Endothelial cell of umbilical vein (primary cell): ENCODE measurements around the gene FAM240B. TPM values are rescaled to one million over a fixed set of nuclear protein-coding genes. Genes with fewer than 3 reads are reported as not detected.
A peak's percentile ranks its signal among the peaks of the same experiment; 100 is the strongest.

Experiments used
- BruUV-seq: library from RNA; stranded (reverse); fragments of 400-500 nt; replicated peaks from 2 replicates; lab custom pipeline; 2021; lab: Mats Ljungman, UMichigan
- CTCF ChIA-PET: fragments of 300-600, 350-600 bp; sonication (Branson Sonifier 250); formaldehyde crosslinking; loops from one replicate; lab custom pipeline; 2021; ENCODE audit warnings: antibody characterized with exemption, inconsistent platforms; lab: Charles Lee
- POLR2A ChIA-PET: fragments of 300-600, 350-600 bp; sonication (Branson Sonifier 250); formaldehyde crosslinking; loops from one replicate; lab custom pipeline; 2021; ENCODE audit warnings: antibody characterized with exemption, inconsistent platforms; lab: Charles Lee
- DNase-seq: peaks from one replicate; pipeline ENCODE4 v3.0.0-alpha.2; 2011; ENCODE audit warnings: low read depth, low spot score
- FAIRE-seq: peaks from 2 replicates; lab custom pipeline; 2011; peaks lifted over from hg19 to GRCh38; lab: Jason Lieb, UNC
- H2AFZ ChIP-seq: 2 replicates; pipeline ENCODE4 v1.6.0; 2012; ENCODE audit warnings: low read depth, low read length, control low read depth, inconsistent platforms
- H3K27ac ChIP-seq: 2 replicates; pipeline ENCODE4 v1.5.1; 2011; ENCODE audit warnings: low read depth, mild to moderate bottlenecking, control low read depth, low read length, moderate library complexity; ENCODE audit not compliant: insufficient read depth
- H3K27me3 ChIP-seq, 2 experiments: 2 replicates each; pipeline versions ENCODE4 v1.6.0 to v1.6.1; 2011; ENCODE audit warnings: low read length in 2 of 2, mixed read lengths in 1 of 2; ENCODE audit not compliant: control insufficient read depth in 2 of 2, insufficient read depth in 2 of 2
- H3K36me3 ChIP-seq, 2 experiments: 2 replicates in 1 of 2; 3 replicates in 1 of 2; pipeline ENCODE4 v1.5.1; 2011; ENCODE audit warnings: low read length in 2 of 2, mild to moderate bottlenecking in 1 of 2, moderate library complexity in 1 of 2; ENCODE audit not compliant: control insufficient read depth in 2 of 2, insufficient read depth in 2 of 2; ENCODE audit errors: extremely low read depth in 1 of 2
- H3K4me1 ChIP-seq: 3 replicates; pipeline ENCODE4 v1.5.1; 2011; ENCODE audit warnings: mild to moderate bottlenecking, low read length; ENCODE audit not compliant: control insufficient read depth, insufficient read depth; ENCODE audit errors: extremely low read depth
- H3K4me2 ChIP-seq: 2 replicates; pipeline ENCODE4 v1.6.1; 2011; ENCODE audit warnings: low read length, control low read depth, mixed read lengths; ENCODE audit not compliant: insufficient read depth
- H3K4me3 ChIP-seq, 3 experiments: fragments of 200-600 bp in 1 of 3; sonication (generic), shearing (Covaris generic) in 1 of 3; replicated peaks in 1 of 3; 2 replicates each; pipeline ENCODE4 v1.5.1; 2011 to 2016; ENCODE audit warnings: control low read depth in 3 of 3, low read length in 3 of 3, mild to moderate bottlenecking in 2 of 3, inconsistent platforms in 1 of 3, low read depth in 1 of 3, moderate library complexity in 1 of 3; ENCODE audit not compliant: insufficient read depth in 1 of 3
- H3K79me2 ChIP-seq: 2 replicates; pipeline ENCODE4 v1.6.0; 2012; ENCODE audit warnings: low read length, inconsistent platforms; ENCODE audit not compliant: control insufficient read depth, insufficient read depth
- H3K9ac ChIP-seq: replicated peaks from 2 replicates; pipeline ENCODE3; 2011; ENCODE audit warnings: low read length, control low read depth; ENCODE audit not compliant: insufficient read depth; ENCODE audit errors: extremely low read depth
- H3K9me1 ChIP-seq: replicated peaks from 3 replicates; pipeline ENCODE4 v1.6.0; 2011; ENCODE audit warnings: mild to moderate bottlenecking, low read length; ENCODE audit not compliant: control insufficient read depth, insufficient read depth; ENCODE audit errors: extremely low read depth
- H3K9me3 ChIP-seq: replicated peaks from 2 replicates; pipeline ENCODE4 v1.5.1; 2012; ENCODE audit warnings: low read length, inconsistent platforms; ENCODE audit not compliant: control insufficient read depth, insufficient read depth
- H4K20me1 ChIP-seq: replicated peaks from 2 replicates; pipeline ENCODE3; 2011; ENCODE audit warnings: mild to moderate bottlenecking, low read length; ENCODE audit not compliant: control insufficient read depth, insufficient read depth; ENCODE audit errors: extremely low read depth
- EZH2 ChIP-seq: IDR thresholded peaks from 2 replicates; pipeline ENCODE4 v1.6.1; 2012; ENCODE audit warnings: borderline replicate concordance, low read depth, mild to moderate bottlenecking, moderate library complexity, low read length, inconsistent platforms; ENCODE audit not compliant: severe bottlenecking
- FOS ChIP-seq: IDR thresholded peaks from 2 replicates; pipeline ENCODE4 v1.6.1; 2011; ENCODE audit warnings: mild to moderate bottlenecking, low read length, moderate library complexity, borderline replicate concordance; ENCODE audit not compliant: insufficient read depth
- GATA2 ChIP-seq: IDR thresholded peaks from 2 replicates; pipeline ENCODE4 v1.7.0; 2011; ENCODE audit warnings: low read depth, mild to moderate bottlenecking, moderate library complexity, mixed read lengths, low read length; ENCODE audit not compliant: insufficient read length, insufficient read depth
- JUN ChIP-seq: IDR thresholded peaks from 2 replicates; pipeline ENCODE4 v1.6.1; 2011; ENCODE audit warnings: borderline replicate concordance, low read depth; ENCODE audit not compliant: insufficient read length, insufficient read depth
- MYC ChIP-seq: IDR thresholded peaks from one replicate; pipeline ENCODE4 v1.6.1; 2011; ENCODE audit warnings: mild to moderate bottlenecking, low read depth, low read length
- POLR2A ChIP-seq: IDR thresholded peaks from 2 replicates; pipeline ENCODE4 v1.6.1; 2012; ENCODE audit warnings: low read depth, mild to moderate bottlenecking, control low read depth, low read length
- POLR2AphosphoS5 ChIP-seq: IDR thresholded peaks from 2 replicates; pipeline ENCODE4 v1.6.1; 2012; ENCODE audit warnings: low read depth, mild to moderate bottlenecking, control low read depth, low read length, moderate library complexity; ENCODE audit not compliant: insufficient read depth
- dilution Hi-C: fragments of 300-500 bp; cut with MboI; formaldehyde crosslinking; loops from one replicate; pipeline ENCODE4 v1.15.0; 2019; ENCODE audit warnings: low sequenced_read_pairs; ENCODE audit not compliant: extremely low pct_ligation_motif_present
- intact Hi-C: fragments of 100-400 bp; cut with micrococcal nuclease; formaldehyde crosslinking; loops from one replicate; pipeline ENCODE4 v1.10.0; 2022
- polyA plus RNA-seq, 4 experiments: library from polyadenylated mRNA; depleted of rRNA in 3 of 4; stranded (reverse) in 3 of 4; unstranded in 1 of 4; fragments of >200 nt; gene quantifications; 2 replicates each; pipeline versions ENCODE4 v1.2.1 to v1.2.3, GENCODE V29; 2011 to 2012; ENCODE audit warnings: missing spikeins in 1 of 4
- total RNA-seq: library from RNA; stranded (reverse); gene quantifications from 2 replicates; pipeline ENCODE4 v1.2.3, GENCODE V29; 2021
- TF ChIP-seq, protein P1 (sequence below), 2 donors: IDR thresholded peaks; 1 replicate in 1 of 2; 2 replicates in 1 of 2; pipeline ENCODE4 v1.5.1; 2011; ENCODE audit warnings: low read length in 2 of 2, mild to moderate bottlenecking in 2 of 2, moderate library complexity in 2 of 2, control low read depth in 1 of 2, inconsistent platforms in 1 of 2, low read depth in 1 of 2; ENCODE audit not compliant: insufficient read depth in 1 of 2; ENCODE audit errors: extremely low read depth in 1 of 2
- TF ChIP-seq, protein P2 (sequence below): IDR thresholded peaks from 2 replicates; pipeline ENCODE4 v1.6.1; 2011; ENCODE audit not compliant: insufficient read depth, insufficient read length

FAM240B gene
- total and polyA plus RNA-seq, 2 donors (not counting 3 experiments of a cell fraction or from before 2014, with no cell fraction given): not detected

DNA sequence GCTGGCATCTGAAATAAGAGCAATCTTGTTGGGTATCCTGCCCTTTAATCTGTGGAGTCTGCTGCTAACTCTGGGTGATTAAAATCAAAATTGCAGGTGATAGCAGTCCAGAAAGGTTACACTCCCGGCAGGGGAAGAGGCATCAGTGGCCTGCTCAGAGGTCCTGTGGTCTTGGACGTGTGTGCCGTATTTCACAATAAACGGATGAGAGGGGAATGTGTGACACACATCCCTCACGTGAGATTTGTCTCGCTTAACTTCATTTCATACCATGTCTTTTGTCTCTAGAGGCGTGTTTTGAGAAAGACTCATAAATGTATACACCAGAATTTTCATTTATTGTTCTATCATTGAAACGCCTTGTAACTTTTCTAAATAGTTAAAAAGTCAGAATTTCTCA, 36.6 kb downstream of the FAM240B start:
- intact Hi-C loops: no loop called here
- H3K36me3 ChIP-seq: no peaks in the 10 kb centered on the region
- no peak overlapping the region for H3K9ac ChIP-seq
- no peak overlapping the region for H2AFZ ChIP-seq
- ChIA-PET POLR2A (no interaction called here), CTCF (interaction anchor here (1.0 to 2.0 kb wide), 4 partner anchors 11 to 44 kb away, joined by 3 to 8 read pairs (median 4); no protein-coding TSS in a partner anchor)
- H3K79me2 ChIP-seq: no peaks in the 10 kb centered on the region
- no peaks in the 10 kb centered on the region for H4K20me1 ChIP-seq
- H3K4me1 ChIP-seq: peaks cover 24% of the 10 kb centered on the region
- DNase-seq (no peak), FAIRE-seq (no peak)
- no peak for TF ChIP-seq FOS
- TF ChIP-seq, protein P1, sequence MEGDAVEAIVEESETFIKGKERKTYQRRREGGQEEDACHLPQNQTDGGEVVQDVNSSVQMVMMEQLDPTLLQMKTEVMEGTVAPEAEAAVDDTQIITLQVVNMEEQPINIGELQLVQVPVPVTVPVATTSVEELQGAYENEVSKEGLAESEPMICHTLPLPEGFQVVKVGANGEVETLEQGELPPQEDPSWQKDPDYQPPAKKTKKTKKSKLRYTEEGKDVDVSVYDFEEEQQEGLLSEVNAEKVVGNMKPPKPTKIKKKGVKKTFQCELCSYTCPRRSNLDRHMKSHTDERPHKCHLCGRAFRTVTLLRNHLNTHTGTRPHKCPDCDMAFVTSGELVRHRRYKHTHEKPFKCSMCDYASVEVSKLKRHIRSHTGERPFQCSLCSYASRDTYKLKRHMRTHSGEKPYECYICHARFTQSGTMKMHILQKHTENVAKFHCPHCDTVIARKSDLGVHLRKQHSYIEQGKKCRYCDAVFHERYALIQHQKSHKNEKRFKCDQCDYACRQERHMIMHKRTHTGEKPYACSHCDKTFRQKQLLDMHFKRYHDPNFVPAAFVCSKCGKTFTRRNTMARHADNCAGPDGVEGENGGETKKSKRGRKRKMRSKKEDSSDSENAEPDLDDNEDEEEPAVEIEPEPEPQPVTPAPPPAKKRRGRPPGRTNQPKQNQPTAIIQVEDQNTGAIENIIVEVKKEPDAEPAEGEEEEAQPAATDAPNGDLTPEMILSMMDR (IDR thresholded peaks at IDR 0.05; ENCODE audit: extremely low read depth in 1 of 2, insufficient read depth in 1 of 2, low read depth in 1 of 2, low read length in 2 of 2): no peak
- no peak for TF ChIP-seq GATA2
- no peak for TF ChIP-seq EZH2
- TF ChIP-seq POLR2AphosphoS5: no peak
- no peak for TF ChIP-seq JUN
- TF ChIP-seq MYC: no peak
- no peak for TF ChIP-seq POLR2A
- TF ChIP-seq, protein P2, sequence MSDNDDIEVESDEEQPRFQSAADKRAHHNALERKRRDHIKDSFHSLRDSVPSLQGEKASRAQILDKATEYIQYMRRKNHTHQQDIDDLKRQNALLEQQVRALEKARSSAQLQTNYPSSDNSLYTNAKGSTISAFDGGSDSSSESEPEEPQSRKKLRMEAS: no peak
- no TSS peak for BruUV-seq
- no peaks in the 10 kb centered on the region for H3K9me1 ChIP-seq
- no peaks in the 10 kb centered on the region for H3K9me3 ChIP-seq
- H3K27me3 ChIP-seq: no peaks in the 10 kb centered on the region
- dilution Hi-C loops: no loop called here
- H3K27ac ChIP-seq: peak overlapping the region; percentile 6
- no peak overlapping the region for H3K4me2 ChIP-seq
- no peak overlapping the region for H3K4me3 ChIP-seq
